BJ (cell line): ENCODE data around the gene ADRA2B. TPM values are rescaled to one million over a fixed set of nuclear protein-coding genes. Genes with fewer than 3 reads are reported as not detected.

Experiments
- CTCF ChIA-PET: fragments of 350-600 bp; formaldehyde crosslinking; extraction: SDS; loops from one replicate; lab custom pipeline; 2021; ENCODE audit warnings: antibody characterized with exemption, inconsistent platforms; lab: Yijun Ruan, JAX
- POLR2A ChIA-PET: fragments of 300-600 bp; sonication (Branson Sonifier 250); formaldehyde crosslinking; extraction: SDS; loops from one replicate; lab custom pipeline; 2021; ENCODE audit warnings: antibody characterized with exemption; lab: Charles Lee
- DNase-seq: peaks from one replicate; pipeline ENCODE4 v3.0.0-alpha.2; 2011; ENCODE audit warnings: low read depth
- H3K27me3 ChIP-seq: 2 replicates; pipeline ENCODE4 v1.6.0; 2011; ENCODE audit warnings: low read length; ENCODE audit not compliant: control insufficient read depth, insufficient read depth
- H3K36me3 ChIP-seq: 2 replicates; pipeline ENCODE4 v1.5.1; 2011; ENCODE audit warnings: low read length; ENCODE audit not compliant: control insufficient read depth, insufficient read depth
- H3K4me3 ChIP-seq: 2 replicates; pipeline ENCODE4 v1.5.1; 2011; ENCODE audit warnings: low read depth, mild to moderate bottlenecking, control low read depth, low read length
- CTCF ChIP-seq: IDR thresholded peaks from 2 replicates; pipeline ENCODE4 v1.5.1; 2011; ENCODE audit warnings: low read depth, mild to moderate bottlenecking, control low read depth, inconsistent platforms, low read length, moderate library complexity; ENCODE audit not compliant: insufficient read depth
- polyA plus RNA-seq: library from polyadenylated mRNA; depleted of rRNA; stranded (reverse); fragments of >200 nt; gene quantifications from 2 replicates; pipeline ENCODE4 v1.2.3, GENCODE V29; 2011

Gene ADRA2B
- polyA plus RNA-seq, 1 experiment, result not detected

- no peak for DNase-seq
- POLR2A ChIA-PET, result no interaction called here
- H3K27me3 ChIP-seq, result peaks cover 47% of the 10 kb centered on the region
- CTCF ChIA-PET, result interaction anchor here (0.6 to 4.3 kb wide), 9 partner anchors 8 to 192 kb away, joined by 3 to 31 read pairs (median 4); partner anchors contain the start of genes ANKRD36C and ASTL
- H3K36me3 ChIP-seq, result no peaks in the 10 kb centered on the region
- no peak for TF ChIP-seq CTCF
- no peak overlapping the region for H3K4me3 ChIP-seq
These were observed 2.5 kb upstream of the ADRA2B start for GRCh38 chr2:96118698-96119388.

DNA sequence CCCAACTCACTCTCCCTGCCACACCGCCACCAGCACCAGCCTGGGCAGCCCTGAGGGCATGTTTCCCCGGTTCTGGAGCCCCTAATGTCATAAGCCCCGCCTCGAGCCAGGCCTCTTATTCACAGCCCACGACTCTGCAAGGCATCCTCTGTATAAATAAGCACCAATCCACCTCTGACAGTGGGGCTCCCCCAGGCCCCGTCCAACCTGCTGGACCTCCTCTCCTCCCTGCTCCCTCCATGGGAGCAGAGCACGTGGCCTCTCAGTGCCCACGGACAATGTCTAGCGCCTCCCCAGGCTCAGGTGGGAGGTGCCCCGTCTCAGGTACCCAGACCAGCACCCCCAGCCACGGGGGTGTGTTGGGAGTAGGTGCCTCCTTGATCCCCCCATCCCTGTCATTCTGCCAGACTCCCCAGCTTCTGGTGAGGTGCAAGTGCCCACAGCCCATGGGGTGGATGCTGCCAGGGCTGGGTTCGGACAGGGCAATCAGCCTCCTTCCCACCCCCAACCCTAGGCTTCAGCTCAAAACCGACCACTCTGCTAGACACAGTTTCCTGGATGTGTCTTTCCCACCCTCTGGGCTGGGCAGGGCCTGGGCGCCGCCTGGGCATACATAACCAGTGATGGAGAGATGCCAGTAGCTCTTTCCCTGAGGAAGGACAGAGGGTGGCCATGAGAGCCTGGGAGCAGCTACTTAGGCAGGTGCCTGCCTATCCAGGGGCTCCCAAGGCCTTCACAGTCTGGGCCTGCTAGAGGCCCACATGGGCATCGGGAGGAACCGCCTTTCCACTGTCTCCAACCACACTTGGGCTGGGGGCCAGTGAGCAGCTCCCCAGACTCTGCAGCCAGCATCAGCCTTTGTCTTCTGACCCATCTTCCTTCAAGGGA lies 1.6 kb upstream of the ADRA2B start:
- H3K36me3 ChIP-seq, result no peaks in the 10 kb centered on the region
- peaks cover 47% of the 10 kb centered on the region for H3K27me3 ChIP-seq
- ChIA-PET CTCF (interaction anchor here (0.6 to 4.3 kb wide), 28 partner anchors 8 to 193 kb away, joined by 3 to 31 read pairs (median 6); partner anchors contain the start of genes ANKRD36C and ASTL), POLR2A (no interaction called here)
- no peak for DNase-seq
- H3K4me3 ChIP-seq, result no peak overlapping the region
- TF ChIP-seq CTCF, result no peak

GRCh38 chr2:96116879-96117533 lies 635 bp upstream of the ADRA2B start:
- DNase-seq, result no peak
- CTCF ChIA-PET, result interaction anchor here (0.6 to 4.3 kb wide), 36 partner anchors 8 to 392 kb away, joined by 3 to 31 read pairs (median 5); partner anchors contain the start of genes ANKRD36C and ASTL
- H3K4me3 ChIP-seq, result peak overlapping the region; percentile 20
- no peaks in the 10 kb centered on the region for H3K36me3 ChIP-seq
- peaks cover 45% of the 10 kb centered on the region for H3K27me3 ChIP-seq
- peak; percentile 50 for TF ChIP-seq CTCF
- POLR2A ChIA-PET, result no interaction called here

DNA sequence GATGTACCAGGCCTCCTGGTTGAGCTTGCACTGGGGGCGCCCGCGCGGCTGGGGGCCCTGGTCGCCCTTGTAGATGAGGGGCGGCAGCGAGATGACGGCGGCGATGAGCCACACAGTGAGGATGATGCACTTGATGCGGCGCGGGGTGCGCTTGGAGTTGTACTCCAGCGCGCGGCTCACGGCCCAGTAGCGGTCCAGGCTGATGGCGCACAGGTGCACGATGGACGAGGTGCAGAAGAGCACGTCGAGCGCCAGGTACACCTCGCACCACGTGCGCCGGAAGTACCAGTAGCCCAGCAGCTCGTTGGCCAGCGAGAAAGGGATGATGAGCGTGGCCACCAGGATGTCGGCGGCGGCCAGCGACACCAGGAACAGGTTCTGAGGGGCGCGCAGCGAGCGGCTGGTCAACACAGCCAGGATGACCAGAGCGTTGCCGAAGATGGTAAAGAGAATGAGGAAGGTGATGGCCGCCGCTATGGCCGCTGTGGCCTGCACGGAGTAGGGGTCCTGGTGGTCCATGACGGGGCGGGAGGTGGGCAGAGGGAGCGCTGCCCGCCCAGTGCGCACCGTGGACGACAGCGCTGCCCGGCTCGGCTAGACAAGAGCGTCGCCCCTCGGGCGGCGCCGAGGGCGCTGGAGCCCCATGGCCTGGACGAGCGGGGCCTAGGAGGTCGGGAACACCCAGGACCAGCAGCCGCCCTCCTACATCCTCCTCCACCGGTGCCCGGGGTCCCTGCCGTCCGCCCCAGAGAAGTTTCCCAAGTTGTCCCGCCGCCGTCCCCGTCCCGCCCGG lies 544 bp downstream of the ADRA2B start:
- POLR2A ChIA-PET, result no interaction called here
- CTCF ChIA-PET, result interaction anchor here (1.0 to 4.3 kb wide), 16 partner anchors 8 to 393 kb away, joined by 3 to 31 read pairs (median 6); partner anchors contain the start of gene ANKRD36C
- no peak for DNase-seq
- H3K4me3 ChIP-seq, result peak overlapping the region; percentile 8; the same call in 1 of the 2 replicates
- H3K27me3 ChIP-seq, result peaks cover 36% of the 10 kb centered on the region
- no peaks in the 10 kb centered on the region for H3K36me3 ChIP-seq
- TF ChIP-seq CTCF, result no peak
